HFFc6 (cell line): Measurements from ENCODE around the gene CAMSAP1. TPM values are rescaled to one million over a fixed set of nuclear protein-coding genes. Genes with fewer than 3 reads are reported as not detected.

ENCODE experiments used
- DNase-seq: peaks from one replicate; pipeline ENCODE4 v3.0.0-alpha.2; 2018
- H3K27ac Mint-ChIP-seq: 2 replicates; pipeline ENCODE4 v1.8.0; 2020; ENCODE audit warnings: mild to moderate bottlenecking, mixed read lengths
- H3K27me3 Mint-ChIP-seq: 2 replicates; pipeline ENCODE4 v1.8.0; 2021; ENCODE audit warnings: mild to moderate bottlenecking, moderate library complexity, mixed read lengths; ENCODE audit not compliant: insufficient read depth
- H3K36me3 Mint-ChIP-seq: 2 replicates; pipeline ENCODE4 v1.8.0; 2021; ENCODE audit warnings: low read depth, mixed read lengths
- H3K4me1 Mint-ChIP-seq: 2 replicates; pipeline ENCODE4 v1.8.0; 2020; ENCODE audit warnings: low read depth, mixed read lengths
- H3K4me3 Mint-ChIP-seq: 2 replicates; pipeline ENCODE4 v1.8.0; 2020; ENCODE audit warnings: mild to moderate bottlenecking, moderate library complexity, mixed read lengths
- H3K9me3 Mint-ChIP-seq: 2 replicates; pipeline ENCODE4 v1.8.0; 2020; ENCODE audit warnings: mild to moderate bottlenecking, mixed read lengths
- total RNA-seq, 6 experiments: library from RNA; stranded (reverse); fragmentation: NEBNext Ultra II Directional; extraction: Animal tissue kit (Norgen Biotek cat#: 25700); gene quantifications; 2 replicates in 1 of 6; 3 replicates in 5 of 6; pipeline ENCODE4 v1.2.3, GENCODE V29; 2021
- TF ChIP-seq, protein P1 (sequence below): fragments of 200-600 bp; sonication (generic); IDR thresholded peaks from 2 replicates; pipeline ENCODE4 v1.5.0; 2021; ENCODE audit warnings: antibody characterized with exemption, mild to moderate bottlenecking

The CAMSAP1 gene
- total RNA-seq, 6 experiments from 2014 or later = 14.9 to 22.8 (median 18.1) TPM

DNA sequence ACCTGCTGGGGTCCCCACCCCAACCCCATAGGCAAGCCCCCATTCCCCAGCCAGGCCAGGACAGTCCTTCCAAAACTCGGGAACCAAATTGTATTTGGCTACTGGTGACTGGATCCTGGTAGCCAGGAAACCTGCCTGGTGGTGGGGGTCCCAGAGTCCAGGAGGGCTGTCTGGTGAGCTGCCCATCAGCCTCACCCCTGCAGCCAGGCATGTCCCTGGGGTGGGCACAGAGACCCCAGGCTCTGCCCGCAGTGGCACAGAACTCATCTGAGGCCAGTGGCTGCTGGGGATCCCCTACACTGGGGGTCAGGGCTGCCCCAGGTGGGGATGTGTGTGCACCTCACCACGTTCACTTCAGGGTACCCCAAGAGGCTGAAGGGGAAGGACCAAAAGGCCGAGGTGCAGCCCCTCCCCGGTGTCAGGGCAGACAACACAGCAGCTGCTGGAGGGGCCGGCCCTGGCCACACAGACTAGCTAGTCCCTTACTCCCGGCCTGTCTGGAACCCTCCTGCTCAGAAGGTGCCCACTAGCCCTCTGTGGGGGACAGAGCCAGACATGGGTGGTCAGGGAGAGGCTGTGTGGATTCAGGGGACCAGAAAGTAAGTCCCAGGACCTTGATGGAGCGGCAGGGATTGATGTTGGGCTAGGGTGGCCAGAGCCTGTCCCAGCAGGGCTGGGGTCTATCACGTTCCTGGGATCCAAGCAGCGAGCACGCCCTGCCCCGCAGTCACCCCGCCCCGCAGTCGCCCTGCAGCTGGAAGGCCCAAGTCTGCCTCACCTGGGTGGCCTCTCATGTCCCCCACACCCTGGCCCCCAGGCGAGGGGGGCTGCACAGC, 113.9 kb downstream of the CAMSAP1 start:
- DNase-seq = no peak
- H3K27me3 Mint-ChIP-seq = peaks cover 9% of the 10 kb centered on the region
- peaks cover 10% of the 10 kb centered on the region; the same call in 1 of the 2 replicates for H3K4me1 Mint-ChIP-seq
- TF ChIP-seq, protein P1, sequence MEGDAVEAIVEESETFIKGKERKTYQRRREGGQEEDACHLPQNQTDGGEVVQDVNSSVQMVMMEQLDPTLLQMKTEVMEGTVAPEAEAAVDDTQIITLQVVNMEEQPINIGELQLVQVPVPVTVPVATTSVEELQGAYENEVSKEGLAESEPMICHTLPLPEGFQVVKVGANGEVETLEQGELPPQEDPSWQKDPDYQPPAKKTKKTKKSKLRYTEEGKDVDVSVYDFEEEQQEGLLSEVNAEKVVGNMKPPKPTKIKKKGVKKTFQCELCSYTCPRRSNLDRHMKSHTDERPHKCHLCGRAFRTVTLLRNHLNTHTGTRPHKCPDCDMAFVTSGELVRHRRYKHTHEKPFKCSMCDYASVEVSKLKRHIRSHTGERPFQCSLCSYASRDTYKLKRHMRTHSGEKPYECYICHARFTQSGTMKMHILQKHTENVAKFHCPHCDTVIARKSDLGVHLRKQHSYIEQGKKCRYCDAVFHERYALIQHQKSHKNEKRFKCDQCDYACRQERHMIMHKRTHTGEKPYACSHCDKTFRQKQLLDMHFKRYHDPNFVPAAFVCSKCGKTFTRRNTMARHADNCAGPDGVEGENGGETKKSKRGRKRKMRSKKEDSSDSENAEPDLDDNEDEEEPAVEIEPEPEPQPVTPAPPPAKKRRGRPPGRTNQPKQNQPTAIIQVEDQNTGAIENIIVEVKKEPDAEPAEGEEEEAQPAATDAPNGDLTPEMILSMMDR = no peak
- H3K4me3 Mint-ChIP-seq = no peak overlapping the region
- no peaks in the 10 kb centered on the region for H3K36me3 Mint-ChIP-seq
- H3K27ac Mint-ChIP-seq = no peak overlapping the region
- no peaks in the 10 kb centered on the region for H3K9me3 Mint-ChIP-seq

DNA sequence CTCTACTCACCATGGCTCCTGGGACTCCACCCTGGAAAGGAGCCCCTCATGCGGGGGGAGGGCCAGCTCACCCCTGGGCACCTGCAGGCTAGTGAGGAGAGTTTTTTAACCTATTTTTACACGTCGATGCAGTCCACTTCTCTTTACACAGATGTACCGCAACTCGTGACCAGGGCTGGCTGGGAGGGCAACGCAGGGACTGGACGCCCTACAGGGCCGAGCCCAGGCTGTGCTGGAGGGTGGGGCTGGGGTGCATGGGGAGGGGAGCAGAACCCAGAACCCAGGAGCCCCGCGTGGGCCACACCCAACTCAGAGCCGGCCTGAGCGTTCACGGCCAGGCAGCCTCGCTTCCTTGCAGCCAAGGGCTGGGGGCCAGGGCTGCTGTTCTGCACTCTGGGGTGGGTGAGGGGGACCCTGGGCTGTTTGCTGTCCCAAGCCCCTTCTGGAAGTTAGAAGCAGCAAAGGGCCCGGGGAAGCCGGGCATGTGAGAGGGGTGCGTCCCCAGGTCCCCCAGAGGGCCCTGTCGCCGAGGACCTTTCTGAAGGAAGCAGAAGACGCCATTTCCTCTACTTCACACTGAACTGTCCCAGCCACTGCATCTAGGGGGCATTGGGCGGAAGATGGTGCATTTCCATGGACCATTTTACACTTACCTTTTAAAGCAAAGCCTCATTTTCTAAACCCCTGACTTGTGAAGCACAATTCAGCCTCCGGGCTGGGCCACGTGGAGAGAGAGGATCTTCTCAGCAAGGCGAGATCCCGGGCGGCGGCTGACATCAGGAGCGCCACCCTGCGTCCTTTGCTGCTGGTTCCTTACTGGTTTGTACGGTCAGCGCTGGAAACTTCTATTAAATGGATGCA, 114.8 kb downstream of the CAMSAP1 start:
- Mint-ChIP-seq H3K4me3 (no peak overlapping the region), H3K27me3 (peaks cover 14% of the 10 kb centered on the region), H3K9me3 (no peaks in the 10 kb centered on the region), H3K27ac (no peak overlapping the region), H3K36me3 (no peaks in the 10 kb centered on the region), H3K4me1 (peaks cover 4% of the 10 kb centered on the region; the same call in 1 of the 2 replicates)
- no peak for DNase-seq
- TF ChIP-seq, protein P1 = no peak

DNA sequence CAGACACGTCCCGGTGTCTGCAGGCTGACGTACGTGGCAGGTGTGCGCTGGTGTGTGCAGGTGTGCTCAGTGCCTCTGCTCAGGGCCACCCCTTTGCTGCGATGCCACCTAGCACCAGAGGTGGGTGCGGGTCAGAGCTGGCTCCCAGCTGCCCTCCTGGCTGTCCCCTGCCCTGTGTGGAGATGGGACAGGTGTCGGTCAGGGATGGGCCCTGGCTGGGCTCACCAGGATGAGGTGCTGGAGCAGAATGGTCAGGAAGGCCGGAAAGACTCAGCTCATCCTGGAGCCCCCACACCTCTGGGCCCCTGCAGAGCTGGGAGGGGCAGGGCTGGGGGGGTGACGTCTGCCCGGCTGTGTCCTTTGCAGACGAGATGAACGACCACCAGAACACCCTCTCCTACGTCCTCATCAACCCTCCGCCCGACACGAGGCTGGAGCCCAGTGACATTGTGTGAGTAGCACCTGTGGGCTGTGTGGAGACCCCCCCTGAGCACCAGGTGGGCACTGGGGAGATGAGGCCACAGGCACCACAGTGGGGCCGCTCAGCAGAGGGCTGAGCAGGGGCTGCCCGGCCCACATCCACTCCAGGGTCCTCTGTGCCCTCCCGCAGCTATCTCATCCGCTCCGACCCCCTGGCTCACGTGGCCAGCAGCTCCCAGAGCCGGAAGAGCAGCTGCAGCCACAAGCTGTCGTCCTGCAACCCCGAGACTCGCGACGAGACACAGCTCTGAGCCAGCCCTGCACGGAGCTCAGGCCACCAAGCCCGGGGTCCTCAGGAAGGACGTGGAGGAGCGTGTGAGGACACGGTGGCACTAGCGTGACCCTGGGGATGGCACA, 115.7 kb downstream of the CAMSAP1 start:
- TF ChIP-seq, protein P1 = no peak
- H3K9me3 Mint-ChIP-seq = no peaks in the 10 kb centered on the region
- DNase-seq = no peak
- H3K4me1 Mint-ChIP-seq = no peaks in the 10 kb centered on the region
- no peak overlapping the region for H3K27ac Mint-ChIP-seq
- no peaks in the 10 kb centered on the region for H3K36me3 Mint-ChIP-seq
- peaks cover 14% of the 10 kb centered on the region for H3K27me3 Mint-ChIP-seq
- no peak overlapping the region for H3K4me3 Mint-ChIP-seq

DNA sequence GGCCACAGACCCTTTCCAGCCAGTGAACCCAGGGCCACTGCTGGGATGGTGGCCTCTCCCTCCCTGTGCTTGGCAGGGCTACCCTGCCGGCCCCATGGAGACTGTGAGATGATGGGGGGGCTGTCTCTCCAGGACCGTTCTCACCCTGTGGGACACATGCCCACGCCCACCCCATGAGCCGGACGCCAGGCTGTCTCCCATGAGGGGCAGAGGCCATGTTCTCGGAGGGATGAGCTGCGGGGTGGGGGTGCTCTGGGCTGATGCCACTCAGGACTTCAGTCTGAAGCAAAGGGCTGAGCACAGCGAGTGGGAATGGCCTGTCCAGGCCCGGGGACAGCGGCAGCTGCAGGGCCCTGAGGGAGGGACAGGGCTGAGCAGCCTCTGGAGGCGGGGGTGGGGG, 116.5 kb downstream of the CAMSAP1 start:
- no peak overlapping the region for H3K27ac Mint-ChIP-seq
- H3K36me3 Mint-ChIP-seq = no peaks in the 10 kb centered on the region
- no peaks in the 10 kb centered on the region for H3K9me3 Mint-ChIP-seq
- TF ChIP-seq, protein P1 = no peak
- H3K27me3 Mint-ChIP-seq = peaks cover 13% of the 10 kb centered on the region
- no peaks in the 10 kb centered on the region for H3K4me1 Mint-ChIP-seq
- DNase-seq = no peak
- no peak overlapping the region for H3K4me3 Mint-ChIP-seq

DNA sequence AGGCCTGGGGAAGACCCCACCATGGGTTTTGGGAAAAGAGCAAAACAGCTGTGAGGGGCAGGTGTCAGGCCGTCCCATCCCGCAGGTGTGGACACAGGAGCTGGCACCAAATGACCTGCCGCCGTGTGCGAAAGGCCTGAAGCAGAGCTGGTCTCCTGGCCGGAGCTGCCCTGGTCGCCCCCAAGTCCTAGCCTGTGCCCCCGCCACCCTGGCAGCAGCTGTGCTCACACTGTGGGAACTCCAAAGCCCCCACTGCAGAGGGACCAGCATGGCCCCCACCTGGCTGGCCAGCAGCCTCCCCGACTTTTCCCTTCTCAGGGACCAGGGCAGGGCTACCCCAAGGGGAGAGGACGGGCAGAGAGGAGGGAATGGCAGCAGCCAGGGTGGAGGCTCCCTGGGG, 117.0 kb downstream of the CAMSAP1 start:
- no peaks in the 10 kb centered on the region for H3K36me3 Mint-ChIP-seq
- H3K27ac Mint-ChIP-seq = no peak overlapping the region
- H3K9me3 Mint-ChIP-seq = no peaks in the 10 kb centered on the region
- H3K4me1 Mint-ChIP-seq = no peaks in the 10 kb centered on the region
- peaks cover 13% of the 10 kb centered on the region for H3K27me3 Mint-ChIP-seq
- no peak overlapping the region for H3K4me3 Mint-ChIP-seq
- no peak for DNase-seq
- TF ChIP-seq, protein P1 = no peak
